AG04450 (cell line): Measurements from ENCODE around the gene HOXD12. TPM values are rescaled to one million over a fixed set of nuclear protein-coding genes. Genes with fewer than 3 reads are reported as not detected.

Experiments used
- CTCF ChIA-PET: fragments of 300-600, 350-600 bp; formaldehyde crosslinking; extraction: SDS; loops from one replicate; lab custom pipeline; 2022; ENCODE audit warnings: antibody characterized with exemption, inconsistent platforms; lab: Charles Lee
- POLR2A ChIA-PET: fragments of 350-600 bp; formaldehyde crosslinking; extraction: SDS; loops from one replicate; lab custom pipeline; 2021; ENCODE audit warnings: antibody characterized with exemption, inconsistent platforms; lab: Yijun Ruan, JAX
- DNase-seq: peaks from one replicate; pipeline ENCODE4 v3.0.0-alpha.2; 2011; ENCODE audit warnings: low read depth, low spot score
- H3K27ac ChIP-seq: one replicate; pipeline ENCODE4 v1.5.1; 2012; ENCODE audit warnings: low read depth, low read length, control low read depth
- H3K27me3 ChIP-seq: one replicate; pipeline ENCODE4 v1.6.0; 2012; ENCODE audit warnings: low read length; ENCODE audit not compliant: control insufficient read depth, insufficient read depth
- H3K4me3 ChIP-seq: 2 replicates; pipeline ENCODE4 v1.5.1; 2011; ENCODE audit warnings: mild to moderate bottlenecking, low read depth, low read length, control low read depth
- H3K9me3 ChIP-seq: 2 replicates; pipeline ENCODE4 v1.5.1; 2012; ENCODE audit warnings: low read length; ENCODE audit not compliant: control insufficient read depth, insufficient read depth
- CTCF ChIP-seq: IDR thresholded peaks from 2 replicates; pipeline ENCODE4 v1.5.1; 2011; ENCODE audit warnings: low read depth, low read length, control low read depth, inconsistent platforms
- polyA plus RNA-seq: library from polyadenylated mRNA; depleted of rRNA; stranded (reverse); fragments of >200 nt; gene quantifications from 2 replicates; pipeline ENCODE4 v1.2.3, GENCODE V29; 2011

Gene HOXD12
- polyA plus RNA-seq, 1 experiment: not detected

DNA sequence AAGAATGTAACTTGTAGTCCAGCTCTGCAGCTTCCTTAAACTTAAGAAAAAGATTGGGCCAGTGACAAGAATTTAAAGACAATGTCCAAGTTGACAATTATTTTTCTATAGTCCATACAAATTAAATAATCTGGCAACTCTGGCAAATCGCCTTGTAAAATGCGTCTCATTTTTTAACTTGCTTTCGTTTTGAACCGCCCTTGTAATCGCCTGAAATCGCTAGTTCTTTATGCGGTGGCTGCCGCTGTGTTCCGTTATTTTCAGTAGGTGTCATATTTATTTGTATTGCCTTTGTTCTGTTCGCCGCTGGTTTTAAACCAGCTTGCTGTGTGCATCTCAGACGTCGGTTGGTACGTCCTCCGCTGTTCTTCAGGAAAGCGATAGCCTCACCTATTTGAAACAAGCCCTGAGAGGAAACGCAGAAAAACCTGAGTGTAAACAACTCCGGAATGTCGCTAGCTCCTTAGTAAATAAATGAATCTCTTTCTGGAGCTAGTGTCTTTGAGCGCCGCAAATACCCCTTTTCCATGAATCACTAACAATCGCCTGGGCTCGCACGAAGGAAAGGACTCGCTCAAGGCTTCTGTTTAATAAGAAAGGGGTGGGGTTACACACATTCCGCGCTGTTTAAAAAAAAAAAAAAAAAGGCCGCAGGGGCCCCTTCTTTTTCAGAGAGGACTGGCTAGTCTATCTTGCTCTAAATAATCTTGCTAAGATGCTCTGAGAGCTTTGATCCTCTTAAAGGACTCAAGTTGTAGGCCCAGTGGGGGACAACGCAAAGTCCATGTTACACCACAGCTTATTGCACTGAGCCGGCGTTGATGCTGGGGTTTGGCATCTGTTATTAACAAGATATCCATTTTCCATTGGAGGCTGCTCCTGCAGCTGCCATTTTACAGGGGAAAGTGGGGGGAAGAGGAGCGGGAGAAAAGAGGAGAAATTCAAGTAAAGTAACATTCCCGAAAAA, 32.9 kb downstream of the HOXD12 start:
- TF ChIP-seq CTCF: no peak
- H3K27ac ChIP-seq: no peak overlapping the region
- DNase-seq: no peak
- peaks cover 8% of the 10 kb centered on the region; the same call in 1 of the 2 replicates for H3K9me3 ChIP-seq
- H3K4me3 ChIP-seq: peak overlapping the region; percentile 35
- H3K27me3 ChIP-seq: peaks cover 87% of the 10 kb centered on the region
- ChIA-PET POLR2A (interaction anchor here (0.6 kb wide), 1 partner anchor 522 kb away, joined by 7 read pairs; no protein-coding TSS in a partner anchor), CTCF (interaction anchor here (0.6 to 5.0 kb wide), 16 partner anchors 8 to 1017 kb away, joined by 3 to 33 read pairs (median 4); no protein-coding TSS in a partner anchor)

- Histone ChIP-seq H3K4me3 (no peak overlapping the region), H3K9me3 (peaks cover 8% of the 10 kb centered on the region; the same call in 1 of the 2 replicates), H3K27ac (no peak overlapping the region), H3K27me3 (peaks cover 88% of the 10 kb centered on the region)
- CTCF ChIA-PET: interaction anchor here (0.7 to 5.0 kb wide), 8 partner anchors 7 to 681 kb away, joined by 3 to 31 read pairs (median 4); no protein-coding TSS in a partner anchor
- POLR2A ChIA-PET: interaction anchor here (0.6 kb wide), 1 partner anchor 521 kb away, joined by 7 read pairs; no protein-coding TSS in a partner anchor
- no peak for TF ChIP-seq CTCF
- no peak for DNase-seq
Observed at GRCh38 chr2:176133389-176133788, 33.8 kb downstream of the HOXD12 start.

- H3K27ac ChIP-seq: no peak overlapping the region
- ChIA-PET POLR2A (no interaction called here), CTCF (interaction anchor here (1.0 to 5.0 kb wide), 3 partner anchors 321 to 518 kb away, joined by 4 to 31 read pairs (median 5); no protein-coding TSS in a partner anchor)
- DNase-seq: no peak
- H3K4me3 ChIP-seq: no peak overlapping the region
- peaks cover 88% of the 10 kb centered on the region for H3K27me3 ChIP-seq
- TF ChIP-seq CTCF: no peak
- peaks cover 10% of the 10 kb centered on the region for H3K9me3 ChIP-seq
Observed at GRCh38 chr2:176134035-176134434, 34.4 kb downstream of the HOXD12 start.

- H3K9me3 ChIP-seq: peaks cover 8% of the 10 kb centered on the region
- POLR2A ChIA-PET: no interaction called here
- H3K27me3 ChIP-seq: peaks cover 90% of the 10 kb centered on the region
- no peak overlapping the region for H3K27ac ChIP-seq
- CTCF ChIA-PET: no interaction called here
- H3K4me3 ChIP-seq: no peak overlapping the region
- DNase-seq: no peak
- TF ChIP-seq CTCF: no peak
Observed at GRCh38 chr2:176135035-176135440, 35.4 kb downstream of the HOXD12 start.
